NB4 (cell line): ENCODE results near the gene GOLGA6C.
A peak's percentile ranks its signal among the peaks of the same experiment; 100 is the strongest.
"Not testable (repeated sequence)": the region's sequence is repeated elsewhere in the genome, so short reads cannot be mapped to it uniquely, and the experiment has no call there.

Experiments used
- DNase-seq: peaks from one replicate; pipeline ENCODE4 v3.0.0; 2010; ENCODE audit warnings: low read depth
- H3K4me3 ChIP-seq: one replicate; pipeline ENCODE4 v1.5.1; 2011; ENCODE audit warnings: mild to moderate bottlenecking, low read depth, low read length, moderate library complexity
- MYC ChIP-seq: IDR thresholded peaks from 2 replicates; pipeline ENCODE4 v1.6.1; 2011; ENCODE audit warnings: low read depth, low read length
- POLR2A ChIP-seq: IDR thresholded peaks from 2 replicates; pipeline ENCODE4 v1.6.1; 2011; ENCODE audit warnings: mild to moderate bottlenecking; ENCODE audit not compliant: insufficient read length; ENCODE audit errors: extremely low read depth
- TF ChIP-seq, protein P1 (sequence below): IDR thresholded peaks from one replicate; pipeline ENCODE4 v1.5.1; 2012; ENCODE audit warnings: low read depth, low read length
- TF ChIP-seq, protein P2 (sequence below): IDR thresholded peaks from 2 replicates; pipeline ENCODE4 v1.6.1; 2011; ENCODE audit warnings: low read depth, low read length

Gene GOLGA6C

DNA sequence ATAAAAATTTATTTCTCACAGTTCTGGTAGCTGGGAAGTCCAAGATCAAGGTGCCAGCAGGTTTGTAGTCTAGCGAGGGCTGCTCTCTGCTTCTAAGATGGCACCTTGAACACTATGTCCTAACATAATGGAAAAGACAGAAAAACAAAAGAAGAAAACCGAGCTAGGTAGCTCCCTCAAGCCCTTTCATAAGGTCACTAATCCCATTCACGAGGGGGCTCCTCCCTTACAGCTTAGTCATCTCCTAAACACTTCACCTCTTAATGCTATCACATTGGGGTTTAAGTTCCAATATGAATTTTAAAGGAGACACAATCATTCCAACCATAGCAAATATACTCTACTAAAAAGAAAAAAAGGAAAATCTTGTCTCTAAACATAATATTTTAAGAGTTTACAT lies 48.1 kb downstream of the GOLGA6C start:
- TF ChIP-seq, protein P1, sequence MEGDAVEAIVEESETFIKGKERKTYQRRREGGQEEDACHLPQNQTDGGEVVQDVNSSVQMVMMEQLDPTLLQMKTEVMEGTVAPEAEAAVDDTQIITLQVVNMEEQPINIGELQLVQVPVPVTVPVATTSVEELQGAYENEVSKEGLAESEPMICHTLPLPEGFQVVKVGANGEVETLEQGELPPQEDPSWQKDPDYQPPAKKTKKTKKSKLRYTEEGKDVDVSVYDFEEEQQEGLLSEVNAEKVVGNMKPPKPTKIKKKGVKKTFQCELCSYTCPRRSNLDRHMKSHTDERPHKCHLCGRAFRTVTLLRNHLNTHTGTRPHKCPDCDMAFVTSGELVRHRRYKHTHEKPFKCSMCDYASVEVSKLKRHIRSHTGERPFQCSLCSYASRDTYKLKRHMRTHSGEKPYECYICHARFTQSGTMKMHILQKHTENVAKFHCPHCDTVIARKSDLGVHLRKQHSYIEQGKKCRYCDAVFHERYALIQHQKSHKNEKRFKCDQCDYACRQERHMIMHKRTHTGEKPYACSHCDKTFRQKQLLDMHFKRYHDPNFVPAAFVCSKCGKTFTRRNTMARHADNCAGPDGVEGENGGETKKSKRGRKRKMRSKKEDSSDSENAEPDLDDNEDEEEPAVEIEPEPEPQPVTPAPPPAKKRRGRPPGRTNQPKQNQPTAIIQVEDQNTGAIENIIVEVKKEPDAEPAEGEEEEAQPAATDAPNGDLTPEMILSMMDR: no peak
- TF ChIP-seq, protein P2, sequence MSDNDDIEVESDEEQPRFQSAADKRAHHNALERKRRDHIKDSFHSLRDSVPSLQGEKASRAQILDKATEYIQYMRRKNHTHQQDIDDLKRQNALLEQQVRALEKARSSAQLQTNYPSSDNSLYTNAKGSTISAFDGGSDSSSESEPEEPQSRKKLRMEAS: no peak
- TF ChIP-seq MYC (no peak), POLR2A (no peak)
- H3K4me3 ChIP-seq: no peak overlapping the region
- no peak for DNase-seq

DNA sequence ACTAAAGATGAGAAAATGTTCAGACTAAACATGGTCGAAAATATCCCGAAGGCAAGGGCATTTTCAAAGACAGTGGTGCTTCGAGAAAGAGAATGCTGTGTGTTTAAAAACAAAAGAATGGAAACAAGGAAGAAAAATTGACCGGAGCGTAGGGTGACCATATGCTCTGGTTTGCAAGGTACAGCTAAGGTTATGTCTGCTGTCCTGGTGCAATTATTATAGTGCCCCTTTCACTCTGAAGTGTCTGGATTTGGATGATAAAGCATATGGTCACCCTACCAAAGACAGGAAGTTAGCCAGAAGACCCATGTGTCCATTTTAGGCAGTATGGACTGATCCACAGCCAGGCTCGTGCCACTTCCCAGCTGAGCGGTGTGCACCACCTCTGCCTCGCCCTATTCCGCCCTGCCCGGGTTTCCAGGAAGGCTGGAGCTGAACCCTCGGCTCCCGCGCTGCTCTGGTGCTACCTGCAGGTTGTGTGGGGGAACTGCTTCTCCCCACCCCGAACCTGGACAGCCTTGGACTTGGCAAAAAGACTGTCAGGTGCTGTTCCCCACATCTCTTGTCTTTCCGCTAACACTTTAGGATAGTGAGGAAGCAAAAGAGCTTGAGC lies 49.8 kb downstream of the GOLGA6C start:
- peak; percentile 67 for DNase-seq
- no peak overlapping the region for H3K4me3 ChIP-seq
- no peak for TF ChIP-seq POLR2A
- TF ChIP-seq, protein P1: peak; percentile 75

DNA sequence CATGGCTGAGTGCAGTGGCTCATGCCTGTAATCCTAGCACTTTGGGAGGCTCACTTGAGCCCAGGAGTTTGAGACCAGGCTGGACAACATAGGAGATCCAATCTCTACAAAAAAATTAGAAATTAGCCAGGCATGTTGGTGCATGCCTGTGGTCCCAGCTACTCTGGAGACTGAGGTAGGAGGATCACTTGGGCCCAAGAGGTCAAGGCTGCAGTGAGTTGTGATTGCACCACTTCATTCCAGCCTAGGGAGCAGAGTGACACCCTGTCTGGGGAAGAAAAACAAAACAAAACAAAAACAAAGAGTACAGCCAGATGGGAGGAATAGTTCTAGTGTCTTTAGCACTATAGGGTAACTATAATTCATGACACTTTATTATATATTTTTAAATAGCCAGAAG lies 51.6 kb downstream of the GOLGA6C start:
- DNase-seq: no peak
- TF ChIP-seq POLR2A (no peak), MYC (no peak)
- TF ChIP-seq, protein P2: no peak
- TF ChIP-seq, protein P1: no peak
- no peak overlapping the region for H3K4me3 ChIP-seq

DNA sequence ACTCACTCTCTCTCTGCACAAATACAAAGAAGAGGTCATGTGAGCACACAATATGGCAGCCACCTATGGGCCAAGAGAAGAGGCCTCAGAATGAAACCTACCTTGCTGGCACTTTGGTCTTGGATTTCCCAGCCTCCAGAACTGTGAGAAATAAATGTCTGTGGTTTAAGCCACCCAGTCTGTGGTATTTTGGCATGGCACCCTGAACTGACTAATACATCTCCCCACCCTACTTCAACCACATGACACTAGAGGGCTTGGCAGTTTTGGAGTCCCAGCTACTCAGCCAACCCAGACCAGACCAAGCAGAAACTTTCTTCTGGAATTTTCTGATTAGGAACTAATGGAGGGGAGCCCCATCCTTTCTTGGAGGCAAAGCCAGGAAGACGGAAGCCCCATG lies 54.4 kb downstream of the GOLGA6C start:
- DNase-seq, H3K4me3 ChIP-seq: not testable (repeated sequence)

DNA sequence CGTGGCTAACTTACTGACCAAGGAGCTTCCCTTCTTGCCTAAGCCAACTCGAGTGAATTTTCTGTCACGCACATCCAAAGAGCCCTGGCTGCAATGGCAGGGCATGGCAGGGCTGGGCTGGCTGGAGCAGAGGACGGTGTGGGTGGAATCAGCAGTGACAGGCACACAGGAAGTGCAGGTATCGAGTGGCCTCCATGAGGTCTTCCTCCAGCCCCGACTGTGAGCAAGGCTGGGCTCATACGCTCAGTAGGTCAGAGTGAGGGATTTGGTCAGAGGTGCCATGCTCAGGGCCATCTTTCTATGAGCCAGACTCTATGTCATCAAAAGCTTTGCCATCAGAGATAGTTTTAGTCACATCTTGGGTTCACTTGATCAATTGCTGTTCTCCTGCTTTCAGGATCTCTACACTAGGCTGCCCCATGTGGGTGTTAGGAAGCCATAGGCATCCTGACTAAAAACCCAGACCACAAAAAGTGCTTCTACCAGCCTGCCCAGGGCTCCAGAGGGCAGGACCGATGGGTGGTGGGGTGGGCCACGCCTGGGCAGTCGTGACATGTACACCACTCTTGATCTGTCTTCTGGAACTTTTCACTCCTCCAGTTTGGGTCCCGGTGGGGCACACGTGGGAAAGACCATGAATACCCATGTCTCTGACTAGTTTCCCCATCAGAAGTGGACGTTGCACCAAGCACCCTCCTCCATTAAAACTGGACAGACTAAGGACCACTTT lies 55.1 kb downstream of the GOLGA6C start:
- no peak for DNase-seq
- TF ChIP-seq, protein P2: no peak
- TF ChIP-seq, protein P1: no peak
- TF ChIP-seq MYC (no peak), POLR2A (no peak)
- H3K4me3 ChIP-seq: no peak overlapping the region

DNA sequence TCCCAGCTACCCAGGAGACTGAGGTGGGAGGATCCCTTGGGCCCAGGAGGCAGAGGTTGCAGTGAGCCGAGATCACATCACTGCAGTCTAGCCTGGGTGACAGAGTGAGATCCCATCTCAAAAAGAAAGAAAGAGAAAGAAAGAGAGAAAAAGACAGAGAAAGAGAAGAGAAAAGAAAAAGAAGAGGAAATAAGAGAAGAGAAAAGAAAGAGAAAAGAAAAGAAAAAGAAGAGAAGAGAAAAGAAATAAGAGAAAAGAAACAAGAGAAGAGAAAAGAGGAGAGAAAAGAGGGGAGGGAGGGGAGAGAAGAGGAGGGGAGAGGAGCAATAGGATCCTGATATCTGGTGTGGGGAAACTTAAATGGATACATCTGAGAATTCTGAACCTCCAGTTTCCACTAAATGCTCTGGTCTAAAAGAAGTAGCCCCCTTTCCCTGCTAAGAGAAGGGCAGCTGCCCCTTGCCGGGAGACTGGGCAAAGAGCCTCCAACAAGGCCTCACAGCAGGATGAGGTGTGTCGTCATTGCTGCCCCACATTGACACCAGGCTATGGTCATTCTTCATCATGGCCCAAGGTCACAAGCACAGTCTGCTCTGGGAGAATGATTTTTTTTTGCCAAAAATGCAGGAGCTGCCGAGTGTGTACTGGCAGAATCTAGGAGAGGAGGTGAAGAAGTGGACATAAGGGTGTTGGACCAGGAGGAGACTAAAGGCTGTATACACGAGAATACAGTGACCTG lies 56.6 kb downstream of the GOLGA6C start:
- TF ChIP-seq, protein P2: no peak
- TF ChIP-seq POLR2A (no peak), MYC (no peak)
- TF ChIP-seq, protein P1: no peak
- no peak for DNase-seq
- no peak overlapping the region for H3K4me3 ChIP-seq

DNA sequence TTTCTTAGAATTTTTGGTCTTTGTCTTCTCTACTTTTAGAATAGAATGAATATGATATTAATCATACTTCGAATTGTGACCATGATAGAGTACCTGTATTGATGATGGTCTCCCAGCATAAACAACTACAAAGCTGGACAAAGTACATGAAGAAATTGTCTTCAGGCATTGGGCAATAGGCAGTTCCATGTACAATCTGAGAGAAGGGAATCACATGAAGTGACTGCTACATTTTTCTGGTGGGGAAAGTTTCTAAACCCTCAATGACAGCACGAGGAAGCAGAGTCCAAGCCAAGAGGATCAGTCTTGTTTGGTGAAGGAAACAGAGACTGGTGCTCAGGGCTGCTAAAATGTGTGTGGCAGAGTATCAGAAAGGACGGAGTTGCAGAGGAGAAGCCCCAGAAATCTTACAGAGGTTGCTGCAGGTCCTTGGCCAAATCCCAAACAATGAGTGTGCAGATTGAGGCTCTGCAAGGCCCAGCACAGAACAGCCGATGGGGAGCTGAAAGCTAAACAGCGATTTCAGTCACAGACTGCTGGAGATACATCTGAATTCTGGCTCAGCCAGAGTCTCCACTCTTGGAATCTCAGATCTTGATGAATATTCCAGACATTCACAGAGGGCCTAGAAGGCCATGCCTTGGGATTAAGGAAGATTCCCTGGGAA lies 61.2 kb downstream of the GOLGA6C start:
- not testable (repeated sequence) for H3K4me3 ChIP-seq, DNase-seq
